Left lung (tissue), 10 donors: ENCODE data around the gene LAPTM5. TPM values are rescaled to one million over a fixed set of nuclear protein-coding genes. Genes with fewer than 3 reads are reported as not detected.

Experiments used
- ATAC-seq: fragments of 200-7000 bp; cut with Tn5 transposase; one replicate; pipeline ENCODE4 v1.9.1; 2020; ENCODE audit warnings: moderate library complexity
- DNase-seq, 4 donors: peaks; one replicate each; pipeline ENCODE4 v3.0.0-alpha.2; 2013 to 2020
- H3K27ac ChIP-seq, 2 donors: fragments of 200-600 bp; sonication (generic) in 1 of 2; one replicate each; pipeline versions ENCODE4 v1.5.0 to v1.8.0; 2020 to 2021
- H3K27me3 ChIP-seq, 2 donors: fragments of 200-600 bp; sonication (generic) in 1 of 2; one replicate each; pipeline versions ENCODE4 v1.5.0 to v1.8.0; 2020 to 2021
- H3K36me3 ChIP-seq, 2 donors: fragments of 200-600 bp; sonication (generic) in 1 of 2; one replicate each; pipeline versions ENCODE4 v1.5.0 to v1.8.0; 2020 to 2021
- H3K4me1 ChIP-seq, 2 donors: fragments of 200-600 bp; one replicate each; pipeline ENCODE4 v1.8.0; 2021
- H3K4me3 ChIP-seq, 2 donors: fragments of 200-600 bp; sonication (generic) in 1 of 2; one replicate each; pipeline versions ENCODE4 v1.5.0 to v1.8.0; 2020 to 2021; ENCODE audit warnings: mild to moderate bottlenecking in 1 of 2
- H3K9me3 ChIP-seq, 2 donors: fragments of 200-600 bp; sonication (generic) in 1 of 2; one replicate each; pipeline versions ENCODE4 v1.5.0 to v1.8.0; 2020 to 2021
- intact Hi-C, 2 donors: fragments of 100-400 bp; cut with DNase I; formaldehyde crosslinking; loops; one replicate each; pipeline versions ENCODE4 v1.11.2 to v1.14.2; 2022
- polyA plus RNA-seq, 6 donors: library from polyadenylated mRNA; unstranded; fragments of 120-200 nt; gene quantifications; one replicate each; pipeline ENCODE4 v1.2.1, GENCODE V29; 2013; ENCODE audit not compliant: insufficient read length in 6 of 6
- total RNA-seq, 2 donors: library from RNA; stranded (reverse); fragmentation: NEBNext Ultra II Directional; extraction: Animal tissue kit (Norgen Biotek cat#: 25700); gene quantifications; one replicate each; pipeline ENCODE4 v1.2.1, GENCODE V29; 2021
- TF ChIP-seq, protein P1 (sequence below), 2 donors: fragments of 200-600 bp; sonication (generic) in 1 of 2; IDR thresholded peaks; one replicate each; pipeline versions ENCODE4 v1.5.0 to v1.8.0; 2021; ENCODE audit warnings: antibody characterized with exemption in 2 of 2
- donor health status: DM: no; HTN: yes; CAD: no.
- donor health status: DM: no; HTN: no; CAD: no.

The LAPTM5 gene
- total and polyA plus RNA-seq, 8 donors, result 23.0 to 513 (median 29.5) TPM

- Histone ChIP-seq H3K4me1 (peaks cover 0 to 81% of the 10 kb centered on the region in 2 donors), H3K9me3 (no peaks in the 10 kb centered on the region), H3K27me3 (peaks cover 0 to 5% of the 10 kb centered on the region in 2 donors), H3K4me3 (peak overlapping the region in 1 of 2 donors; percentile 70), H3K27ac (no peak overlapping the region), H3K36me3 (peaks cover 0 to 39% of the 10 kb centered on the region in 2 donors)
- DNase-seq (no peak), ATAC-seq (no peak)
- TF ChIP-seq, protein P1, sequence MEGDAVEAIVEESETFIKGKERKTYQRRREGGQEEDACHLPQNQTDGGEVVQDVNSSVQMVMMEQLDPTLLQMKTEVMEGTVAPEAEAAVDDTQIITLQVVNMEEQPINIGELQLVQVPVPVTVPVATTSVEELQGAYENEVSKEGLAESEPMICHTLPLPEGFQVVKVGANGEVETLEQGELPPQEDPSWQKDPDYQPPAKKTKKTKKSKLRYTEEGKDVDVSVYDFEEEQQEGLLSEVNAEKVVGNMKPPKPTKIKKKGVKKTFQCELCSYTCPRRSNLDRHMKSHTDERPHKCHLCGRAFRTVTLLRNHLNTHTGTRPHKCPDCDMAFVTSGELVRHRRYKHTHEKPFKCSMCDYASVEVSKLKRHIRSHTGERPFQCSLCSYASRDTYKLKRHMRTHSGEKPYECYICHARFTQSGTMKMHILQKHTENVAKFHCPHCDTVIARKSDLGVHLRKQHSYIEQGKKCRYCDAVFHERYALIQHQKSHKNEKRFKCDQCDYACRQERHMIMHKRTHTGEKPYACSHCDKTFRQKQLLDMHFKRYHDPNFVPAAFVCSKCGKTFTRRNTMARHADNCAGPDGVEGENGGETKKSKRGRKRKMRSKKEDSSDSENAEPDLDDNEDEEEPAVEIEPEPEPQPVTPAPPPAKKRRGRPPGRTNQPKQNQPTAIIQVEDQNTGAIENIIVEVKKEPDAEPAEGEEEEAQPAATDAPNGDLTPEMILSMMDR (IDR thresholded peaks at IDR 0.05), result no peak
- intact Hi-C loops, result no loop called here
Observed at GRCh38 chr1:30752651-30752908, 5.0 kb downstream of the LAPTM5 start.

- ATAC-seq (no peak), DNase-seq (no peak)
- no peaks in the 10 kb centered on the region for H3K9me3 ChIP-seq
- H3K27me3 ChIP-seq, result peaks cover 0 to 5% of the 10 kb centered on the region in 2 donors
- intact Hi-C loops, result no loop called here
- TF ChIP-seq, protein P1 (IDR thresholded peaks at IDR 0.05), result no peak
- H3K4me1 ChIP-seq, result peaks cover 0 to 87% of the 10 kb centered on the region in 2 donors
- no peak overlapping the region for H3K27ac ChIP-seq
- H3K36me3 ChIP-seq, result peaks cover 0 to 40% of the 10 kb centered on the region in 2 donors
- no peak overlapping the region for H3K4me3 ChIP-seq
Observed at GRCh38 chr1:30751830-30752650, 5.5 kb downstream of the LAPTM5 start.

GRCh38 chr1:30750731-30751291, 6.8 kb downstream of the LAPTM5 start:
- intact Hi-C loops, result no loop called here
- TF ChIP-seq, protein P1 (IDR thresholded peaks at IDR 0.05), result no peak
- no peak for DNase-seq
- H3K4me1 ChIP-seq, result peaks cover 0 to 97% of the 10 kb centered on the region in 2 donors
- peak overlapping the region in 1 of 2 donors; percentile 2 for H3K4me3 ChIP-seq
- H3K27me3 ChIP-seq, result peaks cover 0 to 5% of the 10 kb centered on the region in 2 donors
- H3K27ac ChIP-seq, result peak overlapping the region in 1 of 2 donors; percentile 57
- H3K9me3 ChIP-seq, result no peaks in the 10 kb centered on the region
- ATAC-seq, result no peak
- peaks cover 0 to 48% of the 10 kb centered on the region in 2 donors for H3K36me3 ChIP-seq

GRCh38 chr1:30749691-30750583, 7.6 kb downstream of the LAPTM5 start:
- no peak for DNase-seq
- H3K27ac ChIP-seq, result peak overlapping the region in 1 of 2 donors; percentile 57
- H3K4me1 ChIP-seq, result peaks cover 0 to 100% of the 10 kb centered on the region in 2 donors
- H3K4me3 ChIP-seq, result no peak overlapping the region
- H3K27me3 ChIP-seq, result peaks cover 0 to 5% of the 10 kb centered on the region in 2 donors
- TF ChIP-seq, protein P1 (IDR thresholded peaks at IDR 0.05), result no peak
- intact Hi-C loops, result no loop called here
- peaks cover 0 to 48% of the 10 kb centered on the region in 2 donors for H3K36me3 ChIP-seq
- ATAC-seq, result peak; percentile 15
- no peaks in the 10 kb centered on the region for H3K9me3 ChIP-seq
